GM21515 (cell line): ENCODE data around the gene GPATCH1.
"Not testable (repeated sequence)": the region's sequence is repeated elsewhere in the genome, so short reads cannot be mapped to it uniquely, and the experiment has no call there.

Experiments
- ATAC-seq: cut with Tn5 transposase; IDR thresholded peaks from one replicate; pipeline ENCODE4 v1.9.1; 2021; ENCODE audit not compliant: unreplicated experiment

GPATCH1 gene

DNA sequence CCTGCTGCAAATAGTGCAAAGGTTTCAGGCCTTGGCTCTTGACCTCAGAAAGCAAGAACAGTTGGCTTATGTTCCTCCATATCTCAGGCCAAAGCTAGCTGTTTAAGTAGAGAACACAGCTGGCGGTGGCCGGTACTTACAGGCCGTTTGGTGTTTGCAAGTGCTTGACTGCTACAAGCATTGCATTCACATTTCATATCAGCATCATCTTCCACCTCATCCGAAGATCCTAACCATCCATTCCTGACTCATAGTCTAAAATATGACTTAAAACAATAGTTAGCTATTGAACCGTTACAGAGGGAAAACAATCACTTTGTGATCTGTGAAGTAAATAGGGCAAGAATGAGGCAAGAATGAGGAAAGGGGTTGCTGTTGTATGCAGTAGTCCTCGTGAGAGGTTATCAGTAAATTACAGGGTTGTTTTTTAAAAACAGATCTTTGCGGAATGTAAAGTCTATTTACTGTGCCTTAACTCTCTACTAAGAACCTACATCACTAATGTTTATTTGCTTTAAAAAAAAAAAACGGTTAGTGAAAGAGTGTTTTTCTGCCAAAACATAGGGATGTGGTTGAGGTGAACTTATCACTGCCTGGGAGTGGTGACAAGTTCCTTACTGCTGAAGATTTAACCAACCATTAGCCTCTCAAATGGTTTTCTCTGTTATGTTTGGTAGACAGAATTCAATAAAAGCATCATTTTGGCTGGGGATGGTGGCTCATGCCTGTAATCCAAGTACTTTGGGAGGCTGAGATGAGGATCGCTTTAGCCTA, 29.3 kb downstream of the GPATCH1 start:
- ATAC-seq, result no peak

DNA sequence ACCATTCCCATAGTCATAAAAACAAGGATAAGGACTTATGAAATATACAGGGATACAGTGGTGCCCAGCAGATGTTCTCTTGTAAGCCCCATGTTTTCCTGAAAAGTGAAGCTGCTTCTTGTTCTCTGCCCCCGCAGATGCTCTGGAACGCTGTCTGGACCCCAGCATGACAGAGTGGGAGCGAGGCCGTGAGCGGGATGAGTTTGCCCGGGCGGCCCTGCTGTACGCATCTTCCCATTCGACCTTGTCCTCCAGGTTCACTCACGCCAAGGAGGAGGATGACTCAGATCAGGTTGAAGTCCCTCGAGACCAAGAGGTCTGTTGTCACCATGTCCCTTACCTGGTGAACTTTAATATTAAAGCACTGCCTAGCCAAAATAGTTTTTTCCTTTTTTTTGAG, 30.6 kb downstream of the GPATCH1 start:
- ATAC-seq, result no peak

DNA sequence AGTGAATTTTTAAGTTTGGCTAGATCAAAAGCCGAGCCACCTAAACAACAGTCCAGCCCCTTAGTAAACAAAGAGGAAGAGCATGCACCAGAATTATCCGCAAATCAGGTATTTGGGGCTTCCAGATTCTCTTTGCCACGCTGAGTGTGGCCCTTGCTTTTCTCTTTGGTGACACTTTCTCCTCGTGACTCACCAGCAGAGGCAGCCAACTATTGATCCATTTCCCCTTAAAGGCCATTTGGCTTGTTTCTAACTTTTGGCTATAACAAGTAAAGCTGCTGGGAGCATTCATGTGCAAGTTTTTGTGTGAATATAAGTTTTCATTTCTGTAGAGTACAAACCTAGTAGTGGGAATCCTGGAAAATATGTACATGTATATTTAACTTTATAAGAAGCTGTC, 33.3 kb downstream of the GPATCH1 start:
- ATAC-seq, result no peak

DNA sequence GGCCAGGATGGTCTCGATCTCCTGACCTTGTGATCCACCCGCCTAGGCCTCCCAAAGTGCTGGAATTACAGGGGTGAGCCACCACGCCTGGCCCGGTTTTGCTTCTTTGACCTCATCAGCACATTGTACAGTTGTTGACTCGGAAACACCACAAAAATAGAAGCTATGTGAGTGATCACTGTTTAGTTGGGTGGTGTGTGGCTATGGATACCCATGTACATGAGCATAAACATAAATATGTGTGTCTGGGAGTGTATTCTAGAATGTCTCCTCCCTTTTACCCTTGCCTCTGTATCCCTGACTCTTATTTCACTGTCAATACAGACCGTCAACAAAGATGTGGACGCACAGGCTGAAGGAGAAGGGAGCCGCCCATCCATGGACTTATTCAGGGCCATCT, 36.5 kb downstream of the GPATCH1 start:
- ATAC-seq, result no peak

DNA sequence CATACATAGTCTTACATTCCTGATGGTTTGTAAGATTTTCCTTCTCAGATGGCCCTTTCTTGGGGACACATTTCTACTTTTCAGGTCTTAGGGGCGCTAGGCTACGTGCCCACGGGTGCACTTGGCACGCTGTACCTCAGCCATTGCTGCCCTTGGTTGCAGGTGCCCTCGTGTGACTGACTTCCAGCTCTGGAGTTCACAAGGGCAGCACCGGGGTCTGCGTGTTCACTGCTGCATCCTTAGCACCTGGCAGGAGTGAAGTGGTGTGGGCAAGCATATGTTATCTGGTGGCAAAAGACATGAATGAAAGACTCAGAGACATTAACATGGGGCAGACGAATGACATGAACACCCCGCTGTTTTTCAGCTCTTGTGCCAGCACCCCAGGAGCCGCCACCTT, 37.7 kb downstream of the GPATCH1 start:
- ATAC-seq, result no peak

DNA sequence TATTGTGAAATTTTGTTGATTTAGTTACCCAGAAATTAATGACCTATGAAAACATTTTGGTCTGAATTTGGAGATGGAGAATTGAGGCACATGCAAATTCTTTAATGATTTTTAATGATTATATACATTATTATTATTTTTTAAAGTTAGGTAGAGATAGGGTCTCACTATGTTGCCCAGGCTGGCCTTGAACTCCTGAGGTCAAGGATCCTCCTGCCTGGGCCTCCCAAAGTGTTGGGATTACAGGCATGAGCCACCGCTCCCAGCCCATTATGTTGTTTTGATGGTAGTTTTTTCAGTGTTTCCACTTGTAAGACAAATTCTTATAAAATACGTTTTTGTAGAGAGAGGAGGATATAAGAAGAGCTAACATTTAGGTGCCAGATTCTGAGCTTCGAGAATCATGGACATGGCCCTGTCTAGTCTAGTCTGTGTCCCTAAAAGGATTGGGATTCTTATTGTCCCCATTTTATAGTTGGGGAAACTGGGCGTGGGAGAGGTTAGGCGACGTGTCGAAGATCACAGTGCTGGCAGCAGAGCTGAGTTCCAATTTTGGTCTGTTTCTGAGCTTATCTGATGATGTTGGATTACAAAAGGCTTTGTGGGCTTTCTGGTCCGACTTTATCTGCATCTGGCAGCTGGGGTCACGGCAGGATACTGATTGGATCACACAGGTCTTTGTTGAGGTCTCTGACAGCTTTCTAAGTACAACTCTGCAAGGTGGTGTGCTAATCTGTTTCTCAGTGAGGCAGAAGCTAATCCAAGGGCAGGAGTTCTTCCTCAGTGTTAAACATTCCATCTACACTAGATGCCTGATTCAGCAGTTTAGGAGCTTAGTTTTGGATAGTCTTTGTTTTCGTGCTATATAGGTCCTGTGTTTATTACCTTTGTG, 43.5 kb downstream of the GPATCH1 start:
- no peak for ATAC-seq

DNA sequence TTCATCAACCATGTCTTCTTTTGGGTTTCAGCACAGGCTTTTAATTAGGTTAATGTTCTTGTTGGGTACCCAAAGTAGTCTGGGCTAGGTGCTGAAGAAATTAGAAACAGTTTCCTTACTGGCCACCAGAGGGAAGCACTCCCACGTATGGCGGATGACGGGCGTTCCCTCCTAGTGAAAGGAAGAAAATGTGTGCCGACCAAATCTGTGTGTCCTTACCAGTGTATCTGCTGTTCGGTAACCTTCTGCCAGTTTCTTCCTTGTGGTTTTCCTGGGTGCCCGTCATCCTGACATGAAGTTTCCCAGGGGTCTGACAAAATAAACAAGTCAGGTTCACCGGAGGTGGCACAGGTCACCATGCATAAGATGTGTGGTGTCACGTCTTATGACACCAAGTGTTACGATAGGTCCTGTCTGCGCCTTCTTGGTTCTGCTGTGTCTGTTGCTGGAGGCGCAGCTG, 45.0 kb downstream of the GPATCH1 start:
- no peak for ATAC-seq

DNA sequence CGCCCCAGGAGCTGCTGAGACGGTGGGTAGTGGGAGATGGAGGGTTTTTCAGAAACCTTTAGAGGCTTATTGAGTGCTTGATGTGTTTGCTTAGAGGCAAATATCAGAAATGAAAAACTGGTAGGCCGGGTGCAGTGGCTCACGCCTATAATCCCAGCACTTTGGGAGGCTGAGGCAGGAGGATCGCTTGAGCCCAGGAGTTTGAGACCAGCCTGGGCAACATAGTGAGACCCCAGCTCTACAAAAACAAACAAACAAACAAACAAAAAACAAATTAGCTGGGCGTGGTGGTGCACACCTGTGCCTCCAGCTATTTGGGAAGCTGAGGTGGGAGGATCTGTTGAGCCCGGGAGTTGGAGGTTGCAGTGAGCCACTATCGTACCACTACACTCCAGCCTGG, 45.7 kb downstream of the GPATCH1 start:
- not testable (repeated sequence) for ATAC-seq

DNA sequence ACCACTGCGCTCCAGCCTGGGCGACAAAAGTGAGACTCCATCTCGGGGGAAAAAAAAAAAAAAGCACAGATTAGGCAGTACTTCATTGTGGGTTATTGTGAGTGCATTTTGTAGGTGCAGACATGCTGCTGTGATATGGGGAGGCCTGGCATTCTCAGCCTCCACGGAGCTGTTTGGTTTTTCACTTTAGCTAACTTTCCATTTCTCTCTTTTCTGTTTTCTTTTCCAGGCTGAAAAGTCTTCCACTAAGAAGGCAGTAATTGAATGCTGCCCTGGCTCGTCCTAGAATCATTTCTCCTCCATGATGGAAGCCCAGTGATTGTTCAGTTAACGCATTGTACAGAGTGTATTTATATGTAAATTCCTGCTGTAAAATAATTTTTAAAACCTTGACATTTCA, 48.9 kb downstream of the GPATCH1 start:
- no peak for ATAC-seq

DNA sequence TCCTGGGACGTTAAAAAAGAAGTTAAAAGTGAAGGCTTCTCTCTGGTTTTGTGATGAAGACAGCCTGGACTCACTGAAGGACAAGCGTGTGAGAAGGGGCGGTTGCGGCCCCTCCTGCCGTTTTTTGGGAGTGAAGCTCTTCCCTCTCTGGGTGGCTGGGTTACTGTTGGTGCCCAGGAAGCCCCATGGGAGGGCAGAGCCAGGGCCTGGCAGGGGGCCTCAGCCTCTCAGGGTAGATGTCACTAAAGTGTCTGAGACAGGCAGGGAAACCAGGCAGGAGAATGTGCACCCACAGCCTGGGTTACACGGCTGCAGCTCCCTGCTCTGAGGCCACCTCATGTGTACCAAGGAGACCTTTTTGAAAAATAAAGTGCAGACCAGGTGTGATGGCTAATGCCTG, 49.5 kb downstream of the GPATCH1 start:
- ATAC-seq, result no peak

DNA sequence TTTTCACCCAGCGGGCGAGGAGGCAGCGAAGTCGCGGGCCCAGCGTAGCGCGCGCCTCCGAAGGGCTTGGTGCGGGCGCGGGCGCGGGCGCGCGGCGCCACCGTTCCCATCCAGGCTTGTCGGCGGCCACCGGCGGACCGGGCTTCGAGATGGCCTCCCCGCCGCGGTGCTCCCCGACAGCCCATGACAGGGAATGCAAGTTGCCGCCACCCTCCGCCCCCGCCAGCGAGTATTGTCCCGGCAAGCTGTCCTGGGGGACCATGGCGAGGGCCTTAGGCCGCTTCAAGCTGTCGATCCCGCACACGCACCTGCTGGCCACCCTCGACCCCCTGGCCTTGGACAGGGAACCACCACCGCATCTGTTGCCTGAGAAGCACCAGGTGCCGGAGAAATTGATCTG, 51.0 kb downstream of the GPATCH1 start, which contains the start of gene WDR88:
TSS of gene WDR88 (plus strand) at position 94 of the 400 bp plus-strand sequence. CDS start at position 150, 56 bp downstream.
- no peak for ATAC-seq

DNA sequence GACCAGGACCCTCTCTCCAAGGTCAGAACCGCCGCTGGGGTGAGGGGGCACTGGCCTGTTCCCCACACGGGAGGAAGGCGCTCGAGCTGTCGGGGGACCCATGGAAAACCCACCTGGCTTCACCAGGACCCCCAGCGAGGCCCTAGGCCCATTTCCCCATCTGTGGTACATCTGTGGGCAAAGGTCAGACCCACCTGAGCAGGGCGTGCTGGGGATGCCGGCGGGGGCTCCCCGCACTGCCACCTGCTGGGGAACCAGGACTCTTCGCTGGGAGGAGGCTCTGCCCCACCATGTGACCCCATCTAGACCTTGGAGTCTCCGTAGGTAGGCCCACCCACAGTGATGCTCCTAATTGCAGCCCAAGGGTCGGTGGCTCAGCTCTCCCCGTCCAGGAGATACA, 51.4 kb downstream of the GPATCH1 start:
- no peak for ATAC-seq

DNA sequence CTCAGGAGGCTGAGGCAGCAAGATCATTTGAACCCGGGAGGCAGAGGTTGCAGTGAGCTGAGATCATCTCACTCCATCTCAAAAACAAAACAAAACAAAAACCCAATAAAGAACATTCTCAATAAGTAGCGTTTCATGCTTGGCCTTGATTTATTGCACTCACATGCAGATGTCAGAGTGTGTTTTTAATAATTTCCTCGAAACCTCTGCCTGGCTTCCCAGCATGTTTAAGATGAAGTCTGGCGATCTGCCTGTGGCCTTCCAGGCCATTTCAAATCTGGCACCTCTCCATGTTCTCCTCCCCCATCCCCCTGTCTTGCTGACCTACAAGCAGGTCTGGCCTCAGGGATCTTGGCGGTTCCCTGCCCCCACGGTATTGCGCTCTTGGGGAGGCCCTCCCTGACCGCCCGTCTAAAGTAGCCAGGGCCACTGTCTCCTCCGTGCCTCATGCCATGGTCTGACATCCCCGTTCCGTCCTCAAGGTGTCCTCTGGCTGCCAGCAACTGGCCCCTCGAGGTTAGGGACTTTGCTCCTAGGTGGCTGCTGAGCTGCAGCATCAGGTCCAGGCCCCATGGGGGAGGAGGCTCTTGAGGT, 52.6 kb downstream of the GPATCH1 start:
- no peak for ATAC-seq

DNA sequence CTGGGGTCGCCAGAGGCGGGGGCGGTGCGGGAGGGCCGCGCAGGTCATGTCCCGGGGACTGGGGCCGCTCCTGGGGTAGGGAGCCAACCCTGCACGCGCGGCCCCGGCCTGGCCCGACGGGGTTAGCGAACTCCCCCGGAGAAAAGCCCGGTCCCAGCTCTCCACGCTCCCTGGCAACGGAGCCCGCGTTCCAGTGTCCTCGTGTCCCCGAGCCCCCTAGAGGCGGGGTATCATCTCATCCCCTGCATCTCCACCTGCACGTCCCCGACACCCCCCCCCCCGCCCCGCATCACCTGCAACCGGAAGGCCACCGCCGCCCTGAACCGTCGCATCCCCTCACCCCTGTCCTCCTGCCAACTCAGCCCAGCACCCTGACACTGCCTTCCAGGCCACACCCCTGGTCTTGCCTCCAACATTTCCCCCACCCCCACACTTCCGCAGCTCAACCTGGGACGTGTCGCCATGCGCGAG, 53.6 kb downstream of the GPATCH1 start:
- no peak for ATAC-seq

DNA sequence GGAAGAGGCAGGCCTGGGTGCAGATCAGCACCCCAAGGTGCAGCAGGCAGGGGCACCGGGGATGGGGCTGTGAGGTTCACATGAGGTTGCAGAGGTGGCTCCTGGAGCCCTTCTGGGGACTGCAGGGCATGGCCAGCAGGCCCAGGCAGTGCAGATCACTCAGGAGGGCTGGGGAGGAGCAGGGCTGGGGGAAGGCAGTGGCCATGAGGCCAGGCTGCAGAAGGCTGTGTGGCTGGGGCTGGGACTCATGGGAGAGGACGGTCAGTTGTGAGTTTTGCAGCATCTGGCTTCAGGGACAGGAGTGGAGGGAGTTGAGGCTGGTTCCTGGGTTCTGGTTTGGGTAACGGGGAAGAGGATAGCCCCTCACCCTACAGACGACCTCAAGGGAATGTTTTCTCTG, 58.2 kb downstream of the GPATCH1 start:
- no peak for ATAC-seq

DNA sequence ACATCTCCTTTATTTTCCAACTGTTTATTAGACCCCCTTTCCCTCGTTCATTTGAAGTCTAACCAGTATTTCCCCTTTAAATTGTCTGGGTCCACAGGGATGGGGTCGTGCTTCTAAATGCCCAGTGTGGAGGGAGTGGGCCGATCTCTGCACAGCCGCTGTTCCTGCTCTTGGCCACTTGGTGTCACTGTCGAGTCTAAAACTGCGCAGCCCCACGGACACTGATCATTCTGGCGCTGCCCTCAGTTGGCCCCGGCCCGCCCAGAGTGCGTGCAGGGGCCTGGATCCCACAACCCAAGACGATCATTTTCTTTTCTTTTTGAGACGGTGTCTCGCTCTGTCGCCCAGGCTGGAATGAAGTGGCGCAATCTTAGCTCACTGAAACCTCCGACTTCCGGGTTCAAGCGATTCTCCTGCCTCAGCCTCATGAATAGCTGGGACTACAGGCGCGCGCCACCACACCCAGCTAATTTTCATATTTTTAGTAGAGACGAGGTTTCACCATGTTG, 63.0 kb downstream of the GPATCH1 start:
- ATAC-seq, result peak; percentile 72

DNA sequence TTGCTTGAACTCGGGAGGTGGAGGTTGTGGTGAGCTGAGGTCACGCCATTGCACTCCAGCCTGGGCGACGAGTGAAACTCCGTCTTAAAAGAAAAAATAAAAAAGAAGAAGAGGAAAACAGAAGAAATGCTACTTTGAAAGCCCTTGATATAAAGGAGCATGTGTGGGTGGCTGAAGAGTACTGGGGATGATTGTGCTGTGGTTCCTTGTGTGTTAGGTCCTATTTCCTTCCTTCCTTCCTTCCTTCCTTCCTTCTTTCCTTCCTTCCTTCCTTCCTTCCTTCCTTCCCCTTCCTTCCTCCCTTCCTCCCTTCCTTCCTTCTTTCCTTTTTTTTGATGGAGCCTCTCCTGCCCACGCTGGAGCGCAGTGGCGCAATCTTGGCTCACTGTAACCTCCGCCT, 65.2 kb downstream of the GPATCH1 start:
- no peak for ATAC-seq

DNA sequence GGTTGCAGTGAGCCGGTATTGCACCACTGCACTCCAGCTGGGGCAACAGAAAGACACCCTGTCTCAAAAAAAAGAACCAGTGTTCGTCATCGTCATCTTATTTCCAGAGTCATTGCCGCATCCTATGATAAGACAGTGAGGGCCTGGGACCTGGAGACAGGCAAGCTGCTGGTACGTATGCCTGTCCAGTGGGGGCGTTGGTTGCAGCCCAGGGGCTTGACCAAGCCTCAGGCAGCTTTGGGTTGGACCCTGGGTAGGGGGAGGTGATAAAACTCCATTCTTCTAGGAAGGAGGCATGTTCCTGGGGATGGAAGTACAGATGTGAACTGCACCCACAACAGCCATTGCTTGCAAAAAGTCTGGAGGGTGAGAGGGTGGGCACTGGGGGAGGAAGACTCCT, 66.6 kb downstream of the GPATCH1 start:
- no peak for ATAC-seq

DNA sequence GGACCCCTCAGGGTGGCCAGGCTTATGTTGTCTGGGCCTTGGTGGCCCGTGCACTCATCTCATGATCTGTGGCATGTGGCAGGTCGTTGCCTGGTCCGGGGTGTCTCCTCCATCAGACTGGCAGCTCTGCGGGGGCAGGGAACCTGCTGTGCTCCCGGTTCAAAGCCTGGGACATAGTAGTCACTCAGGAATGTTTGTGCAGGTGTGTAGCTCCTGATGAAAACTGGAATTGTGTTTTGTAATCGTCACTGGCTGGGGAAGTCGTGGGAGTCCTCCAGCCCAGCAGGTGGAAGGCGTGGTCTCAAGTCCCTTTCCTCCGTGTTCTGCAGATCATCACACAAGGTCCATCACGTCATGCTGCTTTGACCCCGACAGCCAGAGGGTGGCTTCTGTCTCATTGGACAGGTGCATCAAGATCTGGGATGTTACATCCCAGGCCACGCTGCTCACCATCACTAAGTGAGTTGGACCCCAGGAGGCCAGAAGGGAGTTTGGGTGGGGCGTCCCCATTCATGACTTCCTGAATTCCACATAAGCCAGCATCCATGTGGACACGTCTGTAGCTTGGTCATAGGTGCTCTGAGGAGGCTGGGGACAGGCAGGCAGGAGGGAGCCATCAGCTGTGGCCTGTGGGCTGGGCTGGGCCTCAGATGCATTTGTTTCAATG, 70.0 kb downstream of the GPATCH1 start:
- no peak for ATAC-seq

DNA sequence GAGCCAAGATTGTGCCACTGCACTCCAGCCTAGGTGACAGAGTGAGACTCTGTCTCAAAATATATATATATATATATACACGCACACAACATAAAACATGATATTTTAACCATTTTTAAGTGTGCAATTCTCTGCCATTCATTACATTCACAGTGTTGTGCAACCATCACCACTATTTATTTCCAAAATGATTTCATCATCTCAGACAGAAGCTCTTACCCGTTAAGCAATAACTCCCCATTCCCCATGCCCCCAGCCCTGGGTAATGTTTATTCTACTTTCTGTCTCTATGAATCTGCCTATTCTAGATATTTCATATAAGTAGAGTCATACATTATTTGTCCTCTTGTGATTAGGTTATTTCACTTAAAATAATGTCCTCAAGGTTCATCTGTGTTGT, 71.2 kb downstream of the GPATCH1 start:
- no peak for ATAC-seq

DNA sequence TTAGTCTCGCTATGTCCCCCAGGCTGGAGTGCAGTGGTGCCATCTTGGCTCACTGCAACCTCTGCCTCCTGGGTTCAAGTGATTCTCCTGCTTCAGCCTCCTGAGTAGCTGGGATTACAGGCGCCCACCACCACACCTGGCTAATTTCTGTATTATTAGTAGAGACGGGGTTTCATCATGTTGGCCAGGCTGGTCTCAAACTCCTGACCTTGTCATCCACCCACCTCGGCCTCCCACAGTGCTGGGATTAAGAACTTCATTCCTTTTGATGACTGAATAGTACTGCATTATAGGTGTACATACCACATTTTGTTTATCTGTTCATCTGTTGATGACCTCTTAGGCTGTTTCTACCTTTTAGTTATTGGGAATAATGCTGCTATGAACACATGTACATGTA, 71.6 kb downstream of the GPATCH1 start:
- ATAC-seq, result not testable (repeated sequence)
